ENCODE data around the gene PRKX. TPM values are rescaled to one million over a fixed set of nuclear protein-coding genes. Genes with fewer than 3 reads are reported as not detected.

The PRKX gene
- total RNA-seq, 4 donors from 2014 or later = 27.8 to 43.7 (median 41.2) TPM

DNA sequence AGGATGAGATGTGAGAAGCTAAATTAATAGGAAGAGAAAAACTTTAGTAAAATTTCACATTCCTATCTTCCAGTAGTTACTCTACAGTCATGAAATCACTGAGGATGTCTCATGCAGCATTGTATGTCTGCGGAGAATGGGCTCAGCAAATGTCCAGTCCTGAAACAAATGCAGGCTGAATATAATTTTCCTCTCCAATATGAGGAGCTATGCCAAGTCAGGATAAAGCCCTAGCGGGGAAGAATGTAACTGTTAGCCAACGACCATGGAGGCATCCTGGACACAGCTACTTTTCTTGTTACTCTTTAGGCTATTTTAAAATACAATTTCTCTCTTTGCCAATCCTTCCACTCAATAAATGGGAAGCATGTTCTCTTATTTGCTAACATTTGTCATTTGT, 127.7 kb downstream of the PRKX start:
- Histone ChIP-seq H3K4me1 (no peaks in the 10 kb centered on the region), H3K36me3 (no peaks in the 10 kb centered on the region), H3K4me3 (no peak overlapping the region), H3K9me3 (no peaks in the 10 kb centered on the region), H3K27ac (no peak overlapping the region), H3K27me3 (no peaks in the 10 kb centered on the region)
- 69% methylated on average over 3 of the region's 3 CpGs for WGBS
- no peak for DNase-seq (ENCODE audit: low spot score in 2 of 2)
- TF ChIP-seq EP300 (IDR thresholded peaks at IDR 0.05) (no peak), POLR2A (IDR thresholded peaks at IDR 0.05) (no peak), POLR2AphosphoS5 (IDR thresholded peaks at IDR 0.05) (no peak)
- TF ChIP-seq, protein P1, sequence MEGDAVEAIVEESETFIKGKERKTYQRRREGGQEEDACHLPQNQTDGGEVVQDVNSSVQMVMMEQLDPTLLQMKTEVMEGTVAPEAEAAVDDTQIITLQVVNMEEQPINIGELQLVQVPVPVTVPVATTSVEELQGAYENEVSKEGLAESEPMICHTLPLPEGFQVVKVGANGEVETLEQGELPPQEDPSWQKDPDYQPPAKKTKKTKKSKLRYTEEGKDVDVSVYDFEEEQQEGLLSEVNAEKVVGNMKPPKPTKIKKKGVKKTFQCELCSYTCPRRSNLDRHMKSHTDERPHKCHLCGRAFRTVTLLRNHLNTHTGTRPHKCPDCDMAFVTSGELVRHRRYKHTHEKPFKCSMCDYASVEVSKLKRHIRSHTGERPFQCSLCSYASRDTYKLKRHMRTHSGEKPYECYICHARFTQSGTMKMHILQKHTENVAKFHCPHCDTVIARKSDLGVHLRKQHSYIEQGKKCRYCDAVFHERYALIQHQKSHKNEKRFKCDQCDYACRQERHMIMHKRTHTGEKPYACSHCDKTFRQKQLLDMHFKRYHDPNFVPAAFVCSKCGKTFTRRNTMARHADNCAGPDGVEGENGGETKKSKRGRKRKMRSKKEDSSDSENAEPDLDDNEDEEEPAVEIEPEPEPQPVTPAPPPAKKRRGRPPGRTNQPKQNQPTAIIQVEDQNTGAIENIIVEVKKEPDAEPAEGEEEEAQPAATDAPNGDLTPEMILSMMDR (IDR thresholded peaks at IDR 0.05) = no peak

DNA sequence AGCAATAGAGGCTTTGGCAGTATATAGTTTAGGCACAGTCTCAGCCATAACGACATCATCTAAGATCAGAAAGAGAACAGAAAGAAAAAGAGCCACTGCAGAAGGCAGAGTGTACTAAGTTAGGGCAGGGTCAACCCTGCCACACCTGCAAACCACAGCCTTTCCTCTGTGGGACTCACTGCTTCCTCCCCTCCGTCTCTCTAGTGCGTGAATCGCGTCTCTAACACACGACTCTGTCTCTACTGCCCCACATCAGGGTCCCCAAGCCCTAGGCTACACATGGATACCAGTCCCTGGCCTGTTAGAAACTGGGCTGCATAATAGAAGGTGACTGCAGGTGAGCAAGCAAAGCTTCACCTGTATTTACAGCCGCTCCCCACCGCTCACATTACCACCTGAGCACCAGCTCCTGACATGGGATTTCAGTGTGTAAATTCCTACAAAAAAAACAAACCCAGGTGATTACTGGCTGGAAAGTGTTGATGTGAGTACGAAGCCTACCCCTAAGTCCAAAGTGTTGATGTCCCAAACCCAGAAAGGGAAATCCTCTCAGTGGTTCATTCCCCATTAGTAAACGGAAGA, 128.9 kb downstream of the PRKX start:
- H3K9me3 ChIP-seq = no peaks in the 10 kb centered on the region
- H3K4me1 ChIP-seq = no peaks in the 10 kb centered on the region
- H3K4me3 ChIP-seq = no peak overlapping the region
- H3K27ac ChIP-seq = no peak overlapping the region
- no peaks in the 10 kb centered on the region for H3K36me3 ChIP-seq
- TF ChIP-seq POLR2AphosphoS5 (IDR thresholded peaks at IDR 0.05) = no peak
- no peak for DNase-seq (ENCODE audit: low spot score in 2 of 2)
- WGBS = 83% methylated on average over 10 of the region's 10 CpGs
- no peaks in the 10 kb centered on the region for H3K27me3 ChIP-seq

DNA sequence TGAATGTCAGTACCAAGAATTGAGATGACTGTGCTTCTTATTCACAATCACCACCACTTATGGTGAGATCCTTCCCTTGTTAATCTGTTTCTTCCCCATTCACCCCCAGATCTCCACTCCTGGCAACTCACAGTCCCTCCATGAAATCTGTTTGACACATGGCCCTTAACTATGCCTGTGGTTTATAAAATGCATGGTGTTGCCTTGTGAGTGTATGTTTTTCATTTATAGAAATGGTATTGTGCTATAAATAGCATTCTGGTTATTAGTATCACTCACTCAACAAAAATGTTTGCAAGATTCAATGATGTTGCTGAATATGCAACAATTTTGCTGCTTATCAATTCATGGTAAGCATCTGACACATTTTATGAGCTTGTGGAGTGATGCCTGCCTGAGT, 131.0 kb downstream of the PRKX start:
- Histone ChIP-seq H3K27ac (no peak overlapping the region), H3K4me3 (no peak overlapping the region), H3K36me3 (no peaks in the 10 kb centered on the region), H3K27me3 (no peaks in the 10 kb centered on the region), H3K9me3 (no peaks in the 10 kb centered on the region), H3K4me1 (no peaks in the 10 kb centered on the region)
- no peak for DNase-seq (ENCODE audit: low spot score in 2 of 2)
- TF ChIP-seq, protein P1 (IDR thresholded peaks at IDR 0.05) = no peak
- no peak for TF ChIP-seq EP300 (IDR thresholded peaks at IDR 0.05)
- no peak for TF ChIP-seq POLR2A (IDR thresholded peaks at IDR 0.05)
- TF ChIP-seq POLR2AphosphoS5 (IDR thresholded peaks at IDR 0.05) = no peak

DNA sequence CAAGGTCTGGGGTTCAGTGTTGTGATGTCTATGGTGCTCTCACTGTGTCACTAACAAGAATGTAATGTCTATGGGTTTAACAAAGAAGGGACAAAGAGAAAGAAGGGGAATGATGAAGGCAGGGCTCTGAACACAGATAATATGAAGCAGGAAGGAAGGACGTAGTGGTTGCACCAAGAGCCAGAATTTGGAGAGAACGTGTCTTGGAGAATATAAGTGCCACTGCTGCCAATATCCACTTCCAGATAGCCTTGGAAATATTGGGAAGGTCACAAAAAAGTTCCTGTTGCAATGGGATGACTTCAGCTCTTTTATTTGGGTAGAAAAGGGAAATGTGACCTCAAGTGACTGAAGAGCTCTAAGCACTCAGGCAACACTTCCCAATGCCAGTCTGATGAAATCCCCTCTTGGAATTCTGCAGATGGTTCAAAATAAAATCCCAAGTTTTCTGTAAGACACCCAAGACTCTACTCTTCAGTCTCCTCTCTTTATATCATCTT, 131.8 kb downstream of the PRKX start:
- TF ChIP-seq EP300 (IDR thresholded peaks at IDR 0.05) (no peak), POLR2AphosphoS5 (IDR thresholded peaks at IDR 0.05) (no peak), POLR2A (IDR thresholded peaks at IDR 0.05) (no peak)
- TF ChIP-seq, protein P1 (IDR thresholded peaks at IDR 0.05) = no peak
- Histone ChIP-seq H3K27me3 (no peaks in the 10 kb centered on the region), H3K4me3 (no peak overlapping the region), H3K4me1 (no peaks in the 10 kb centered on the region), H3K36me3 (no peaks in the 10 kb centered on the region), H3K9me3 (no peaks in the 10 kb centered on the region), H3K27ac (no peak overlapping the region)
- DNase-seq (ENCODE audit: low spot score in 2 of 2) = no peak
- 58% methylated on average over 2 of the region's 2 CpGs for WGBS

DNA sequence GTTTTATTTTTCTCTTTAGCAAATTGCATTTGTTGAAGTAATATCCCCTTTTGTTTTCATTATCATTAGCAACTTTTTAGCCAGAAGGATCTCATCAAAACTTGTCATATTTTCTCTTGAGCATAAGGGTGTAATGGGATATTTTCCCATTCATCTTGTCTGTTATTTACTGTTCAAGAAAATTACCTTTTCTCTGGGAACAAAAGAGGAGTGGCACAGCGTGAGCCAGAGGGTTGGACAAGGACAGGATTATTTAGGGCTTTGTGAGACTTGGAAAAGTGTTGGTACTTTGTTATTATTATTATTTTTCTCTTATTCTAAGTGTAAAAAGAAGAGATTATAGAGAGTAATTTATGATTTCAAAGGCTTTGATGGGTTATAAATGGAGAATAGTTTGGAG, 135.9 kb downstream of the PRKX start:
- Histone ChIP-seq H3K36me3 (no peaks in the 10 kb centered on the region), H3K4me3 (no peak overlapping the region), H3K27me3 (no peaks in the 10 kb centered on the region), H3K4me1 (no peaks in the 10 kb centered on the region), H3K27ac (no peak overlapping the region), H3K9me3 (no peaks in the 10 kb centered on the region)
- TF ChIP-seq POLR2A (IDR thresholded peaks at IDR 0.05) = no peak
- TF ChIP-seq POLR2AphosphoS5 (IDR thresholded peaks at IDR 0.05) = no peak
- TF ChIP-seq, protein P1 (IDR thresholded peaks at IDR 0.05) = no peak
- TF ChIP-seq EP300 (IDR thresholded peaks at IDR 0.05) = no peak
- 79% methylated on average over 1 of the region's 1 CpG for WGBS
- DNase-seq (ENCODE audit: low spot score in 2 of 2) = no peak
